Smooth muscle cell (in vitro differentiated cells): Measurements from ENCODE around the gene RGL4. TPM values are rescaled to one million over a fixed set of nuclear protein-coding genes. Genes with fewer than 3 reads are reported as not detected.

Experiments used
- DNase-seq: peaks from one replicate; lab custom pipeline; 2025; ENCODE audit not compliant: unreplicated experiment; lab: John Stamatoyannopoulos, UW
- H2AFZ ChIP-seq: fragments of 200-600 bp; sonication (generic); 2 replicates; pipeline ENCODE4 v1.6.0; 2016; ENCODE audit warnings: antibody characterized with exemption, low read depth, mild to moderate bottlenecking
- H3F3A ChIP-seq: fragments of 200-600 bp; sonication (generic); 2 replicates; pipeline ENCODE4 v1.6.0; 2017; ENCODE audit warnings: antibody characterized with exemption, low read depth
- H3K27ac ChIP-seq: fragments of 200-600 bp; sonication (generic); 2 replicates; pipeline ENCODE4 v1.5.1; 2016; ENCODE audit warnings: low read depth, mild to moderate bottlenecking
- H3K27me3 ChIP-seq: fragments of 200-600 bp; sonication (generic); 2 replicates; pipeline ENCODE4 v1.6.1; 2016; ENCODE audit warnings: low read depth, mild to moderate bottlenecking
- H3K36me3 ChIP-seq: fragments of 200-600 bp; sonication (generic); 2 replicates; pipeline ENCODE4 v1.5.1; 2016; ENCODE audit warnings: low read depth
- H3K4me1 ChIP-seq: fragments of 200-600 bp; sonication (generic); 2 replicates; pipeline ENCODE4 v1.5.1; 2016; ENCODE audit warnings: low read depth
- H3K4me2 ChIP-seq: fragments of 200-600 bp; sonication (generic); 2 replicates; pipeline ENCODE4 v1.6.0; 2016; ENCODE audit warnings: mild to moderate bottlenecking
- H3K4me3 ChIP-seq: fragments of 200-600 bp; sonication (generic); 2 replicates; pipeline ENCODE4 v1.5.1; 2016; ENCODE audit warnings: mild to moderate bottlenecking
- H3K79me2 ChIP-seq: fragments of 200-600 bp; sonication (generic); 2 replicates; pipeline ENCODE4 v1.6.0; 2016; ENCODE audit warnings: low read depth, mild to moderate bottlenecking
- H3K9ac ChIP-seq: fragments of 200-600 bp; sonication (generic); 2 replicates; pipeline ENCODE4 v1.6.0; 2016; ENCODE audit warnings: low read depth
- H3K9me3 ChIP-seq: fragments of 200-600 bp; sonication (generic); replicated peaks from 2 replicates; pipeline ENCODE4 v1.5.1; 2016; ENCODE audit warnings: low read depth
- H4K20me1 ChIP-seq: fragments of 200-600 bp; sonication (generic); 2 replicates; pipeline ENCODE4 v1.6.0; 2016; ENCODE audit warnings: low read depth
- CTCF ChIP-seq: fragments of 200-600 bp; sonication (generic); IDR thresholded peaks from 2 replicates; pipeline ENCODE4 v1.5.1; 2017; ENCODE audit warnings: borderline replicate concordance, mild to moderate bottlenecking, antibody characterized with exemption; ENCODE audit not compliant: insufficient read depth, poor library complexity, severe bottlenecking
- WGBS: methylation state at CpG from one replicate; pipeline ENCODE4 v1.1.7; 2016; ENCODE audit warnings: low lambda C conversion rate; 5-methylcytosine and 5-hydroxymethylcytosine counted together
- polyA plus RNA-seq: library from polyadenylated mRNA; unstranded; fragments of >200 nt; fragmentation: Nextera tagmentation; extraction: Ambion mirVana; gene quantifications from 2 replicates; pipeline ENCODE4 v1.2.1, GENCODE V29; 2016
- total RNA-seq: library from RNA; depleted of rRNA; stranded (reverse); fragments of >200 nt; gene quantifications from 2 replicates; pipeline ENCODE4 v1.2.3, GENCODE V29; 2014

Gene RGL4
- total and polyA plus RNA-seq, 2 experiments from 2014 or later: 0.23 TPM; not detected in 1

DNA sequence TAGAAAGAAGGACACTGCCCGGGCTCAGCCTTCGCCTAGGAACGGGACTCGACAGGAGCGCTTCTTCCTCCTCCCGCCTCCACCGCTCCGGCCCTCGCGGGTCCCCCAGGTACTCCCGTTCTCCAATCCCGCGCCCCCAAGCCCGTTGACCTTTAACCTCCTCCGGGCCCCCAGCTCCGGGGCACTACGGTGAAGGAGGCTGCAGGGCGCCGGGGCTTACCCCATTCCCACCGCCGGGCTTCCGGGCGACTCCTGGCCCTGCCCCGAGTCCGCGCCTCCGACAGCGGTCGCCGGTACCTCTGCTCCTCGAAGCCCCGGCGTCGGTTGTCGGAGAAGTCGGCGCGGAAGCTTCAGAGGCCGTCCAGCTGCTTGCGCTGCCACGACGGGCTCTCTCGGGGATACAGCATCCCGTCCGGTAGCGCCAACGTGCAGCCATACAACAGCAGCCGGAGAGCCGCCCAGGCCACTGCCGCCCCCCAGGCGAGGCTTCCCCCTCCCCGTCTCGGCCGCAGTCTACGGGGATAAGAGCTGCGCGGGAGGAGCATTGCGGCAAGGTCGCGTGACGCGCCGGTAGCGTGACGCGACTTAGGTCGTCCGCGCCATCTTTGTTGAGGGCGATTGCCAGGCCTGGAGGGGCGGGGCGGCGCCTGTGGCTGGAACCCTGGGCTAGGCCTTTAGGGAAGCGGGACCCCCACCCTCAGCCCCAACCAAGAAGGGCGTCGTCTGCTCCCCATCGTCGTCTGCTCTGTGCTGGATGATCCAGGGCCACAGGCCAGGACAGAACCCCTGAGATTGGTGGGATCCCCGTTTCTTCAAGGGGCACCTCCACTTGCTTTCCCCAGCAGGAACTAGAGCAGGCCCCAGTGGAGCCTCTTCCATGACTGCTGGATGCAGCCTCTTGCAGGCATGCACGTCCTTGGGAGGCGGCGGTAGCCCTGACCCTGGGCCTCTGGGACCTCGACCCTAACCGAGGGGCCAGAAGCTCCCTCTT, 26.3 kb downstream of the RGL4 start:
- Histone ChIP-seq H3K9ac (peak overlapping the region; percentile 81), H3F3A (no peaks in the 10 kb centered on the region), H3K4me1 (peaks cover 4% of the 10 kb centered on the region), H3K4me3 (peak overlapping the region; percentile 88), H3K4me2 (peak overlapping the region; percentile 97), H3K27me3 (no peaks in the 10 kb centered on the region), H2AFZ (peak overlapping the region; percentile 98), H3K79me2 (peaks cover 11% of the 10 kb centered on the region), H3K27ac (no peak overlapping the region), H3K9me3 (no peaks in the 10 kb centered on the region), H4K20me1 (no peaks in the 10 kb centered on the region), H3K36me3 (no peaks in the 10 kb centered on the region)
- WGBS: 5% methylated on average over 84 of the region's 84 CpGs
- DNase-seq: peak; percentile 39
- no peak for TF ChIP-seq CTCF

DNA sequence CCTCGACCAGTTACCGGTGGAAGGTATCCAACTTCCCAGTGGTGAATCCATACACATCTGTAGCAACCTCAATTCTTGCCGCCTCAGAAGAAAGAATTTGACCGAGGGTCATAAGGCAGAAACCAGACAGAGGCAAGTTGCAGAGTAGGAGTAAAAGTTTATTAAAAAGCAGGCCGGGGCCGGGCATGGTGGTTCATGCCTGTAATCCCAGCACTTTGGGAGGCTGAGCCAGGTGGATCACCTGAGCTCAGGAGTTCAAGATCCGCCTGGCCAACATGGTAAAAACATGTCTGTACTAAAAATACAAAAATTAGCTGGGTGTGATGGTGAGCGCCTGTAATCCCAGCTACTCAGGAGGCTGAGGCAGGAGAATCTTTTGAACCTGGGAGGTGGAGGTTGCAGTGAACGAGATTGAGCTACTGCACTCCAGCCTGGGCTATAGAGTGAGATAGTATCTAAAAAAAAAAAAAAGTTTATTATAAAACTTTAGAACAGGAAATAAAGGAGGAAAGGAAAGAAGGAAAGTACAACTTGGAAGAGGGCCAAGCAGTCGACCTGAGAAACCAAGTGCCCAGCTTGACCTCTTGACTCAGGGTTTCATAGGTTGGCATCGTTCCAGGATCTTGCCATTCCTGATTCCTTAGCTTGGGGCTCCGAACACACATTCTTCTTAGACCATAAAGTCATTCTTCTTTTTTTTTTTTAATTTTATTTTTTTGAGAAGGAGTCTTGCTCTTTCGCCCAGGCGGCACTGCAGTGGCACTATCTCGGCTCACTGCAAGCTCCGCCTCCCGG, 27.8 kb downstream of the RGL4 start:
- Histone ChIP-seq H3K27ac (no peak overlapping the region), H3K79me2 (peaks cover 11% of the 10 kb centered on the region), H3F3A (no peaks in the 10 kb centered on the region), H3K9me3 (no peaks in the 10 kb centered on the region), H3K36me3 (no peaks in the 10 kb centered on the region), H3K27me3 (no peaks in the 10 kb centered on the region), H2AFZ (no peak overlapping the region), H3K4me1 (peaks cover 4% of the 10 kb centered on the region), H3K4me2 (no peak overlapping the region), H3K9ac (no peak overlapping the region), H3K4me3 (no peak overlapping the region), H4K20me1 (no peaks in the 10 kb centered on the region)
- WGBS: 96% methylated on average over 17 of the region's 17 CpGs
- no peak for DNase-seq
- TF ChIP-seq CTCF: no peak

- no peak for DNase-seq
- Histone ChIP-seq H3K9ac (no peak overlapping the region), H3F3A (no peaks in the 10 kb centered on the region), H3K4me2 (no peak overlapping the region), H3K9me3 (no peaks in the 10 kb centered on the region), H3K27ac (no peak overlapping the region), H3K4me1 (peaks cover 4% of the 10 kb centered on the region), H3K79me2 (peaks cover 11% of the 10 kb centered on the region), H4K20me1 (no peaks in the 10 kb centered on the region), H3K27me3 (no peaks in the 10 kb centered on the region), H3K36me3 (no peaks in the 10 kb centered on the region), H2AFZ (no peak overlapping the region), H3K4me3 (no peak overlapping the region)
- TF ChIP-seq CTCF: no peak
- whole genome bisulfite sequencing: 87% methylated on average over 6 of the region's 6 CpGs
Observed at GRCh38 chr22:23720855-23721254, 30.0 kb downstream of the RGL4 start.
